Endodermal cell (in vitro differentiated cells): Measurements from ENCODE around the gene GNAZ. TPM values are rescaled to one million over a fixed set of nuclear protein-coding genes. Genes with fewer than 3 reads are reported as not detected.
A peak's percentile ranks its signal among the peaks of the same experiment; 100 is the strongest.

Experiments
- DNase-seq: peaks from one replicate; pipeline ENCODE4 v3.0.0-alpha.2; 2017
- H3K27ac ChIP-seq: 2 replicates; pipeline ENCODE4 v1.5.1; 2013; ENCODE audit warnings: mild to moderate bottlenecking, low read depth, low read length, moderate library complexity
- H3K27me3 ChIP-seq: 2 replicates; pipeline ENCODE4 v1.6.1; 2013; ENCODE audit warnings: mild to moderate bottlenecking, low read length, moderate library complexity; ENCODE audit not compliant: insufficient read depth, control insufficient read depth, poor library complexity, severe bottlenecking
- H3K36me3 ChIP-seq: 2 replicates; pipeline ENCODE4 v1.7.0; 2013; ENCODE audit warnings: mild to moderate bottlenecking, low read length, moderate library complexity; ENCODE audit not compliant: control insufficient read depth, insufficient read depth
- H3K4me1 ChIP-seq: one replicate; pipeline ENCODE4 v1.7.0; 2013; ENCODE audit warnings: low read length; ENCODE audit not compliant: control insufficient read depth, insufficient read depth
- H3K4me3 ChIP-seq: 2 replicates; pipeline ENCODE4 v1.5.1; 2013; ENCODE audit warnings: mild to moderate bottlenecking, low read length, moderate library complexity
- H3K9ac ChIP-seq: 2 replicates; pipeline ENCODE4 v1.6.1; 2013; ENCODE audit warnings: mild to moderate bottlenecking, low read length, moderate library complexity; ENCODE audit not compliant: poor library complexity, severe bottlenecking; ENCODE audit errors: extremely low read depth
- H3K9me3 ChIP-seq: 2 replicates; pipeline ENCODE4 v1.6.1; 2013; ENCODE audit warnings: mild to moderate bottlenecking, low read length, moderate library complexity; ENCODE audit not compliant: control insufficient read depth
- H3K27ac Mint-ChIP-seq: 2 replicates; pipeline ENCODE4 v1.8.0; 2020; ENCODE audit warnings: mixed read lengths
- H3K27me3 Mint-ChIP-seq: 2 replicates; pipeline ENCODE4 v1.8.0; 2021; ENCODE audit warnings: mild to moderate bottlenecking, mixed read lengths; ENCODE audit not compliant: insufficient read depth
- H3K36me3 Mint-ChIP-seq: 2 replicates; pipeline ENCODE4 v1.8.0; 2020; ENCODE audit warnings: low read depth, mixed read lengths
- H3K4me1 Mint-ChIP-seq: 2 replicates; pipeline ENCODE4 v1.8.0; 2020; ENCODE audit warnings: mixed read lengths
- H3K4me3 Mint-ChIP-seq: 2 replicates; pipeline ENCODE4 v1.8.0; 2020; ENCODE audit warnings: mild to moderate bottlenecking, moderate library complexity, mixed read lengths
- H3K9me3 Mint-ChIP-seq: 2 replicates; pipeline ENCODE4 v1.8.0; 2020; ENCODE audit warnings: mild to moderate bottlenecking, mixed read lengths
- CTCF ChIP-seq: fragments of 200-600 bp; sonication (generic); conservative IDR thresholded peaks from 2 replicates; pipeline ENCODE4 v1.5.0; 2021; ENCODE audit warnings: antibody characterized with exemption, mild to moderate bottlenecking
- WGBS, 2 experiments: methylation state at CpG; one replicate each; pipeline versions ENCODE4 v1.1.5 to v1.1.7; 2013; ENCODE audit warnings: missing lambda C conversion rate in 2 of 2, mixed read lengths in 1 of 2; ENCODE audit not compliant: insufficient coverage in 1 of 2, insufficient read length in 1 of 2; 5-methylcytosine and 5-hydroxymethylcytosine counted together
- total RNA-seq, 2 donors: library from RNA; stranded (reverse); fragmentation: NEBNext Ultra II Directional in 1 of 2; extraction: Animal tissue kit (Norgen Biotek cat#: 25700) in 1 of 2; gene quantifications; 2 replicates in 1 of 2; 3 replicates in 1 of 2; pipeline ENCODE4 v1.2.1, GENCODE V29; 2021

The GNAZ gene
- total RNA-seq, 2 donors from 2014 or later = 16.7 to 17.9 TPM

GRCh38 chr22:23059284-23059948 lies 10.9 kb upstream of the GNAZ start:
- Mint-ChIP-seq H3K4me3 (no peak overlapping the region), H3K36me3 (no peaks in the 10 kb centered on the region), H3K9me3 (peaks cover 4% of the 10 kb centered on the region), H3K4me1 (no peaks in the 10 kb centered on the region), H3K27ac (no peak overlapping the region), H3K27me3 (peaks cover 15% of the 10 kb centered on the region)
- H3K27ac ChIP-seq = no peak overlapping the region
- no peaks in the 10 kb centered on the region for H3K27me3 ChIP-seq
- H3K36me3 ChIP-seq = no peaks in the 10 kb centered on the region
- peaks cover 6% of the 10 kb centered on the region for H3K9me3 ChIP-seq
- no peak for TF ChIP-seq CTCF
- H3K4me3 ChIP-seq = no peak overlapping the region
- DNase-seq = no peak
- WGBS, 2 experiments = 92 to 96% methylated on average over 17 to 24 of the region's 24 CpGs
- no peak overlapping the region for H3K9ac ChIP-seq
- no peaks in the 10 kb centered on the region for H3K4me1 ChIP-seq

- no peaks in the 10 kb centered on the region for H3K4me1 ChIP-seq
- peaks cover 4% of the 10 kb centered on the region for H3K9me3 Mint-ChIP-seq
- DNase-seq = peak; percentile 28
- peaks cover 6% of the 10 kb centered on the region for H3K9me3 ChIP-seq
- no peaks in the 10 kb centered on the region for H3K27me3 ChIP-seq
- H3K4me3 Mint-ChIP-seq = no peak overlapping the region
- no peak for TF ChIP-seq CTCF
- no peaks in the 10 kb centered on the region for H3K36me3 Mint-ChIP-seq
- WGBS, 2 experiments = 89% methylated on average over 6 to 9 of the region's 9 CpGs
- H3K27ac ChIP-seq = no peak overlapping the region
- H3K4me1 Mint-ChIP-seq = no peaks in the 10 kb centered on the region
- H3K27me3 Mint-ChIP-seq = peaks cover 15% of the 10 kb centered on the region
- no peak overlapping the region for H3K27ac Mint-ChIP-seq
- no peaks in the 10 kb centered on the region for H3K36me3 ChIP-seq
- H3K9ac ChIP-seq = no peak overlapping the region
- H3K4me3 ChIP-seq = no peak overlapping the region
These were observed 9.5 kb upstream of the GNAZ start for GRCh38 chr22:23060612-23061400.

- Histone ChIP-seq H3K36me3 (no peaks in the 10 kb centered on the region), H3K4me3 (no peak overlapping the region), H3K9me3 (peaks cover 6% of the 10 kb centered on the region), H3K4me1 (no peaks in the 10 kb centered on the region), H3K9ac (no peak overlapping the region), H3K27me3 (no peaks in the 10 kb centered on the region), H3K27ac (no peak overlapping the region)
- Mint-ChIP-seq H3K36me3 (no peaks in the 10 kb centered on the region), H3K4me3 (no peak overlapping the region), H3K9me3 (peaks cover 4% of the 10 kb centered on the region), H3K27ac (no peak overlapping the region), H3K4me1 (peaks cover 3% of the 10 kb centered on the region), H3K27me3 (peaks cover 14% of the 10 kb centered on the region)
- DNase-seq = no peak
- no peak for TF ChIP-seq CTCF
- 91 to 96% methylated on average over 14 to 16 of the region's 16 CpGs for WGBS, 2 experiments
These were observed 8.6 kb upstream of the GNAZ start for GRCh38 chr22:23061471-23062280.
